OCI-M1 (cell line): ENCODE data around the gene VILL.
"Not testable (repeated sequence)": the region's sequence is repeated elsewhere in the genome, so short reads cannot be mapped to it uniquely, and the experiment has no call there.

Experiments
- DNase-seq: peaks from one replicate; lab custom pipeline; 2025; lab: John Stamatoyannopoulos, UW

Gene VILL

GRCh38 chr3:38017445-38018295 is 27.1 kb downstream of the VILL start:
- no peak for DNase-seq

GRCh38 chr3:38018296-38019266 is 28.0 kb downstream of the VILL start:
- DNase-seq = no peak

DNA sequence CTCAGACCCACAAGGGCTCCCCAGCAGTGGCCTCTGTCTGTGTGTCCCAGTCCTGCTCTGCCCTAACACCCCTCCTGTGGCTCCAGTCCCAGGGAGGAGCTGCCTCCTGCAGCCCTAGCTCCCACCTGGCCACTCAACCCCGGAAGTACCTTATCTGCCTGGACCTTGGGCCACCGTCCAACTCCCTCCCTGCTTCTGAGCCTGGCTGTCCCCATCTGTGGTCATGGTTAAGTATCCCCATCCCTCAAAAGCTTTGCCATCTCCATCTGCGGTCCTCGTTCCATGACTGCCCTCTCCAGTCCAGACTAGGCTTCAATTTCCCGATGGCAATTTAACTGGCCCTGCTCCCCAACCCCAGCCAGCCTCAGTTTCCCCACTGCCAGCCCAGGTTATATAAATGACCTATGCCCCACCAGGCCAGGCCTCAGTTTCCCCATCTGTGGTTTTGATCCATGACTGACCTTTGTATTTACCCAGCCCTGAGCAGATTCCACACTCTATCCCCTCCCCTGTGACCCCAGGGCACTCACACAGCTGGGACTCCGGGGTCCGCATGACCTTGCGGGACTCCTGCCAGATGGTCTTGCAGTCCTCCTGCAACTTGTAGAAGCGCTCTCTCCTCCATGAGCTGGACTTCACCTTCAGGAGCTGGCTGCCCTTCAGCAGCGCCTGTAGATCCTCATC is 29.2 kb downstream of the VILL start:
- DNase-seq = no peak

GRCh38 chr3:38020342-38020726 is 29.7 kb downstream of the VILL start:
- DNase-seq = no peak

DNA sequence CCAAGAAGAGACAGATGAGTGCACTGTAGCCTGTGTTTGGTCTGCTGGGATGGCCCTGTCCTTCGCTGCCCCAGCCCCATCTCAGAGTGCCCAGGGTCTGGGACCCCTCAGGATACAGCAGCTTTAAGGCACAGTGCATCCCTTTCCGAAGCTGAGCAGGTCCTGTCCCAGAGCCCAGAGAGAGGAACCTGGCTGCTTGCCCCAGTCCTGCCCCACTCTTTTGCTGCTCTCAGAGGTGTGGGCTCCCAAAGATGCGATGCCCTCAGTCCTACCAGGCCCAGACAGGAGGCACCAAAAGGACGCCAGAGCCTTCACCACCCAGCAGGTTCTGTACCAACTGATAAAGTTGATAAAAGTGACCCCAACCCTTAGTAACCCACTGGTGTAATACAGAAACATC is 30.6 kb downstream of the VILL start:
- no peak for DNase-seq

GRCh38 chr3:38022301-38022700 is 31.7 kb downstream of the VILL start:
- no peak for DNase-seq

- no peak for DNase-seq
Observed at GRCh38 chr3:38022896-38023709, 32.5 kb downstream of the VILL start.

DNA sequence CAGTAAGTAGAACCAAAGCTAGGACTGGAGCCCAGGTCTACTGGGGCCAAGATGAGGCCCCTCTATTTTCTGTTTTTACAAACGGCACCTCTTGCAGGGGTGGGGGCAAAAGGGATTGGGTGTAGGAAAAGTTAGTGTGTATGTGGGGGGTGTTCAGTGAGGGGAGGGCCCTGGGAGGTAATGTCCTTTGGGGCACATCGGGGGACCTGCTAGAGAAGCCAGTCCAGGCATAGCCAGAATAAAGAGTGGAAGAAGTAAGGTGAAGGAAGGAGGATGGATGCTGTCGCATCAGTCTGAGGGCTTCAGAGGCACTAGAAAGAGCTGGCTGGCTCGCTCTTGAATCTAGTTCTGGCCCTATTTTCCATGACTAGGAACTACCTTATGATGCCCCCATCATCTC is 36.3 kb downstream of the VILL start:
- no peak for DNase-seq

- no peak for DNase-seq
Observed at GRCh38 chr3:38027466-38028465, 37.2 kb downstream of the VILL start.

- DNase-seq = no peak
Observed at GRCh38 chr3:38028621-38029361, 38.2 kb downstream of the VILL start.

GRCh38 chr3:38029400-38030125 is 39.0 kb downstream of the VILL start, which contains the start of gene PLCD1:
PLCD1 (minus strand) TSS chr3:38029642; CDS start chr3:38029539, 103 bp downstream.
- no peak for DNase-seq

DNA sequence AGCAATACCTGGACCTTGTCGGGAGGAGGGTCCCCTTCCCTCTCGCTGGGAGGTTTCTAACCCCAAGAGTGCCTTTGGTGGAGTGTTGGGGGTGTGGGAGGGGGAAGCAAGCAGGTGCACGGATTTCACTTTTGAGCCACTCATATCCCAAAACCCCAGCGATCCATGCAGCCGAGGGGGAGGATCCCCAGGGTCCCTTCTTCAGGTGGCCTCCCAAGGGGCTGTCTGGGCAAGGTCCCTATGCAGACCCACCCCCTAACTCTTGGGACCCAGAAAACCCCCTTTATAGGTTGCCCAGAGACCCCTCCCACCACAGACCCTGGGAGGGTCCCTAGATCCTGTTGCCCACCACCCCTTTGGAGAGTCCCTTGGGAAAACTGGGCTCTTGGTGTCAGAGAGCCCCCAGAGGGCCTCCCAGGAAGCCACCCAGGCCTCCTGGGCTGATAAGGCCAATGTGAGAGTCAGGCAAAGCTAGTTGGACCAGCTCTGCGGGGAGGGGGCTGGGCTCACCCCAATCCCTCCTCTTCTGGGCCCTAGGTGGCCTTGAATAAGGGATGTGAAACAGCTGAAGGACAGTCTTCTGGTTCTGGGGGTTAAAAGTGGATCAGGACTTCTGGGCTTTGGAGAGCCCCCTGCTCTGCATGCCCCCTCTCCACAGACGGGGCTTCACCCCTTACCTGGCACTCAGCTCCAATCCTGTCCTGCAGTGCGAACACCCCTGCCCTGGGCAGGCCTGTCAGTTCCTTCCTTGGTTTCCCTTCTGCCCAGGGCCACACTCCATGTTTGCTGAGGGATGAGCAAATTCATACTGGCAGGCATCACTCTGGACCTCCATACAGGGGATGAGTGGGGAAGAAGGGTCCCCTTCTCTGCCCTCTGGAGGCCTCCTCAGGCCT is 39.8 kb downstream of the VILL start:
- no peak for DNase-seq

- DNase-seq = no peak
Observed at GRCh38 chr3:38031022-38031994, 40.7 kb downstream of the VILL start.

DNA sequence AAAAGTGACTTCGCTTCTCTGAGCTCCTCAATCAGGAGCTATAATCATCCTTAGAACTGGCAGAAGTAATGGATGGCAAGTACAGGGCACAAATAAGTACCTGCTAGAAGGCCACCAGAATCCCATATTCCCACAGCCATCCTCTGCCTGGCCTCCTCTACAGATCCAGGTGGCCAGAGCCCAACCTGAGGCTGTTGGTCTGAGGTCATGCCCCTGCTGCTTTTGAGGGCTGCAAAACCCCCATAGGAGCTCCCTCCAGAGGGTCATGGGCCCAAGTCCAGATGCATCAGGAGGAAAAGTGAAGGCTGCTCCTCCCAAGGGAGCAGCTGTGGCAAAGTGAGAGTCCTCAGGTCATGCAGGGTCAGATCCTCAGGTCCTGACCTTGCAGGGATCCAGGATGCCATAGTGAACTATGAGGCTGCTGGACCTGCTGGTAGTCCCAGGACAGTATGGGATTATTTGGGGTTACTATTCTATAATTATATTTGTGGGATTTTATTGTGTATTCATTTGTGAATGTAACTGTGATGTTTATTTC is 41.8 kb downstream of the VILL start:
- DNase-seq = no peak

GRCh38 chr3:38033586-38033985 is 43.0 kb downstream of the VILL start:
- not testable (repeated sequence) for DNase-seq

DNA sequence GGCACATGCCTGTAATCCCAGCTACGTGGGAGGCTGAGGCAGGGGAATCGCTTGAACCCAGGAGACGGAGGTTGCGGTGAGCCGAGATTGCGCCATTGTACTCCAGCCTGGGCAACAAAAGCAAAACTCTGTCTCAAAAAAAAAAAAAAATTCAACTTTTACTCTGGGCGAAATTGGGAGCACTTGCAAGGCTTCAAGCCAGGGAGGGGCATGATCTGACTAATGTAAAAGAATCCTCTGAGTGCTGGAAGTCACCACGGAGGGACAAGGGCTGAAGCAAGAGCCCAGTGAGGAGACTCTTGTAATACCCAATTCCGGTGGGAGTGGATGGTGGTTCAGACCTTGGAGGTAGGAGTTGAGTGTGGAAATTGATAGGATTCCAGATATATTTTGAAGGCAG is 43.7 kb downstream of the VILL start:
- DNase-seq = not testable (repeated sequence)
